ENCODE results near the gene PLXNB3.

GRCh38 chrX:153771415-153772315, 7.6 kb downstream of the PLXNB3 start:
- TF ChIP-seq, protein P1, sequence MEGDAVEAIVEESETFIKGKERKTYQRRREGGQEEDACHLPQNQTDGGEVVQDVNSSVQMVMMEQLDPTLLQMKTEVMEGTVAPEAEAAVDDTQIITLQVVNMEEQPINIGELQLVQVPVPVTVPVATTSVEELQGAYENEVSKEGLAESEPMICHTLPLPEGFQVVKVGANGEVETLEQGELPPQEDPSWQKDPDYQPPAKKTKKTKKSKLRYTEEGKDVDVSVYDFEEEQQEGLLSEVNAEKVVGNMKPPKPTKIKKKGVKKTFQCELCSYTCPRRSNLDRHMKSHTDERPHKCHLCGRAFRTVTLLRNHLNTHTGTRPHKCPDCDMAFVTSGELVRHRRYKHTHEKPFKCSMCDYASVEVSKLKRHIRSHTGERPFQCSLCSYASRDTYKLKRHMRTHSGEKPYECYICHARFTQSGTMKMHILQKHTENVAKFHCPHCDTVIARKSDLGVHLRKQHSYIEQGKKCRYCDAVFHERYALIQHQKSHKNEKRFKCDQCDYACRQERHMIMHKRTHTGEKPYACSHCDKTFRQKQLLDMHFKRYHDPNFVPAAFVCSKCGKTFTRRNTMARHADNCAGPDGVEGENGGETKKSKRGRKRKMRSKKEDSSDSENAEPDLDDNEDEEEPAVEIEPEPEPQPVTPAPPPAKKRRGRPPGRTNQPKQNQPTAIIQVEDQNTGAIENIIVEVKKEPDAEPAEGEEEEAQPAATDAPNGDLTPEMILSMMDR (IDR thresholded peaks at IDR 0.05) = no peak
- no peak for TF ChIP-seq SP1 (CRISPR knock-in tag; conservative IDR thresholded peaks at IDR 0.05)
- TF ChIP-seq JUN (CRISPR knock-in tag; IDR thresholded peaks at IDR 0.05) = no peak
- no peak for TF ChIP-seq ESRRA (CRISPR knock-in tag; IDR thresholded peaks at IDR 0.05; ENCODE audit: borderline replicate concordance)
- no peak for TF ChIP-seq ZNF121 (CRISPR knock-in tag; IDR thresholded peaks at IDR 0.05)
- no peak for TF ChIP-seq ATF3 (CRISPR knock-in tag; conservative IDR thresholded peaks at IDR 0.05)
- TF ChIP-seq NR1H2 (CRISPR knock-in tag; IDR thresholded peaks at IDR 0.05) = no peak
- no peak for TF ChIP-seq NFYB (CRISPR knock-in tag; conservative IDR thresholded peaks at IDR 0.05; ENCODE audit: low read depth)
- TF ChIP-seq, protein P2, sequence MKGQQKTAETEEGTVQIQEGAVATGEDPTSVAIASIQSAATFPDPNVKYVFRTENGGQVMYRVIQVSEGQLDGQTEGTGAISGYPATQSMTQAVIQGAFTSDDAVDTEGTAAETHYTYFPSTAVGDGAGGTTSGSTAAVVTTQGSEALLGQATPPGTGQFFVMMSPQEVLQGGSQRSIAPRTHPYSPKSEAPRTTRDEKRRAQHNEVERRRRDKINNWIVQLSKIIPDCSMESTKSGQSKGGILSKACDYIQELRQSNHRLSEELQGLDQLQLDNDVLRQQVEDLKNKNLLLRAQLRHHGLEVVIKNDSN (CRISPR knock-in tag; IDR thresholded peaks at IDR 0.05) = no peak
- no peak for TF ChIP-seq SMAD3 (CRISPR knock-in tag; IDR thresholded peaks at IDR 0.05; ENCODE audit: borderline replicate concordance)
- no peak for TF ChIP-seq STAT6 (CRISPR knock-in tag; conservative IDR thresholded peaks at IDR 0.05; ENCODE audit: low read depth)
- TF ChIP-seq, protein P3, sequence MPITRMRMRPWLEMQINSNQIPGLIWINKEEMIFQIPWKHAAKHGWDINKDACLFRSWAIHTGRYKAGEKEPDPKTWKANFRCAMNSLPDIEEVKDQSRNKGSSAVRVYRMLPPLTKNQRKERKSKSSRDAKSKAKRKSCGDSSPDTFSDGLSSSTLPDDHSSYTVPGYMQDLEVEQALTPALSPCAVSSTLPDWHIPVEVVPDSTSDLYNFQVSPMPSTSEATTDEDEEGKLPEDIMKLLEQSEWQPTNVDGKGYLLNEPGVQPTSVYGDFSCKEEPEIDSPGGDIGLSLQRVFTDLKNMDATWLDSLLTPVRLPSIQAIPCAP (CRISPR knock-in tag; IDR thresholded peaks at IDR 0.05) = no peak

Data from WTC11 (cell line).